Osteoblast (primary cell): ENCODE measurements around the gene GRM2. TPM values are rescaled to one million over a fixed set of nuclear protein-coding genes. Genes with fewer than 3 reads are reported as not detected.

Source experiments
- DNase-seq: peaks from one replicate; pipeline ENCODE4 v3.0.0; 2011; ENCODE audit warnings: low spot score, mixed read lengths; ENCODE audit not compliant: insufficient read length; ENCODE audit errors: missing footprints
- H2AFZ ChIP-seq: 2 replicates; pipeline ENCODE4 v1.6.0; 2011; ENCODE audit warnings: mild to moderate bottlenecking, low read length
- H3K27ac ChIP-seq: 2 replicates; pipeline ENCODE4 v1.5.1; 2011; ENCODE audit warnings: mild to moderate bottlenecking, low read depth, low read length, moderate library complexity
- H3K27me3 ChIP-seq: 2 replicates; pipeline ENCODE4 v1.6.0; 2012; ENCODE audit warnings: mild to moderate bottlenecking, control low read depth, inconsistent platforms, low read length, moderate library complexity; ENCODE audit not compliant: insufficient read depth
- H3K36me3 ChIP-seq: 2 replicates; pipeline ENCODE4 v1.5.1; 2011; ENCODE audit warnings: mild to moderate bottlenecking, low read length, control low read depth, moderate library complexity; ENCODE audit not compliant: insufficient read depth
- H3K4me1 ChIP-seq: 2 replicates; pipeline ENCODE4 v1.5.1; 2011; ENCODE audit warnings: mild to moderate bottlenecking, low read length, control low read depth, moderate library complexity; ENCODE audit not compliant: insufficient read depth
- H3K4me2 ChIP-seq: 2 replicates; pipeline ENCODE4 v1.6.0; 2011; ENCODE audit warnings: mild to moderate bottlenecking, low read length; ENCODE audit not compliant: insufficient read depth
- H3K4me3 ChIP-seq: fragments of 200-600 bp; sonication (generic); 3 replicates; pipeline ENCODE4 v1.5.1; 2012; ENCODE audit warnings: mild to moderate bottlenecking, low read length, inconsistent platforms; ENCODE audit not compliant: insufficient read depth
- H3K79me2 ChIP-seq: 2 replicates; pipeline ENCODE4 v1.6.0; 2012; ENCODE audit warnings: mild to moderate bottlenecking, low read length, control low read depth, inconsistent platforms; ENCODE audit not compliant: insufficient read depth
- H3K9me3 ChIP-seq: 2 replicates; pipeline ENCODE4 v1.5.1; 2011; ENCODE audit warnings: low read depth, low read length, control low read depth
- H4K20me1 ChIP-seq: 2 replicates; pipeline ENCODE4 v1.6.0; 2012; ENCODE audit warnings: mild to moderate bottlenecking, low read length, control low read depth; ENCODE audit not compliant: insufficient read depth
- total RNA-seq: library from RNA; depleted of rRNA; stranded (reverse); fragments of >200 nt; gene quantifications from 2 replicates; pipeline ENCODE4 v1.2.3, GENCODE V29; 2012
- TF ChIP-seq, protein P1 (sequence below): IDR thresholded peaks from 2 replicates; pipeline ENCODE4 v1.5.1; 2011; ENCODE audit warnings: mild to moderate bottlenecking, low read depth, low read length, moderate library complexity; ENCODE audit errors: extremely low read depth

The GRM2 gene
- total RNA-seq: under 0.01 TPM in 1 of 2 replicates, not detected in the other

DNA sequence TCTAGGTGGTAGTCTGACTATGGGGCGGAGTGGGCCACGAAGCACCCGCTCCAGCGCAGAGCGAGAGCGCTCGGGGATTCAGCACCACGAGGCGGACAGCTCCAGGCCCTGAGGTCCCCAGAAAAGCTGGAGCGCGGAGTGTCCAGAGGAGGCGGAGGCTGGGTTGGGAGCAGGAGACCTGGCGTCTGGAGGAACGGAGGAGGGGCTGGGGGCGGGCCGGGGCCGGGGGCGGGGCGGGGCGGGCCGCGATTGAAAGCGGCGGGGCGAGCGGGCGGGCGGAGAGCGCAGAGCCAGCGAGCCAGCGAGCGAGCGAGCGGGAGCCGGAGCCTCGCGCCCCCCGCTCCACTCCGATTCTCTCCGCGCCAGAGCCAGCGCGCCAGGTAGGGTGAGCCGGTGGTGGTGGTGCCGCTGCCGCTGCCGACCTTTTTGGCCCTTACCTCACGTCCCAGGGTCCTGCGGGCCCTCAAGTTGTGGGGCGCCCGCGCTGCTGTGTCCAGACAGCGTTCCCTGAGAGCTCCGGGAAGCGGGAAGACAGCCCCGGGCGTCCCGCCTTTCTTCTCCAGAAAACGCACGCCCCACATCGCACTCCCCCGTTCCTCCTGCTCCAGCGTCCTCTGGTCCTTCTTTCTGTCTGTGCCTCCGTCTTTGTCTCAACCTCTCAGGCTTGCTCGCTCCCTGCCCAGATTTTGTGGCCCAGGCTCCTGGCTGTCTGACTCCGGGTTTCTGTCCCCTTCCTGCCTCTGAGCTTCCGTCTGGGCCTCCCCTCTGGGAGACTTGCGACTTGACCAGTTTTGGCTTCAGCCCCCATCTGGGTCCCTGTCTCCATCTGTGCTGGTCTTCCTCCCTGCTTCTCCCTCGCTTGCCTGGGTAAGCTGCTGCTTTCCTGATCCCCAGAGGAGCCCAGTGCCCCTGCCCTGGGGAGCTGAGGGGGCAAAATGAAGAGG is at the start of gene GRM2:
Gene GRM2 (plus strand): TSS at position 281 of the 944 bp plus-strand sequence. CDS start 1,916 bp downstream, outside the sequence.
- Histone ChIP-seq H3K79me2 (no peaks in the 10 kb centered on the region), H3K4me3 (no peak within 1 kb of the TSS), H3K36me3 (no peaks in the 10 kb centered on the region), H3K4me1 (no peaks in the 10 kb centered on the region), H2AFZ (no peak within 1 kb of the TSS), H3K27me3 (peaks cover 10% of the 10 kb centered on the region), H3K4me2 (peak within 1 kb of the TSS; percentile 45), H4K20me1 (peaks cover 31% of the 10 kb centered on the region), H3K9me3 (no peaks in the 10 kb centered on the region), H3K27ac (no peak within 1 kb of the TSS)
- TF ChIP-seq, protein P1, sequence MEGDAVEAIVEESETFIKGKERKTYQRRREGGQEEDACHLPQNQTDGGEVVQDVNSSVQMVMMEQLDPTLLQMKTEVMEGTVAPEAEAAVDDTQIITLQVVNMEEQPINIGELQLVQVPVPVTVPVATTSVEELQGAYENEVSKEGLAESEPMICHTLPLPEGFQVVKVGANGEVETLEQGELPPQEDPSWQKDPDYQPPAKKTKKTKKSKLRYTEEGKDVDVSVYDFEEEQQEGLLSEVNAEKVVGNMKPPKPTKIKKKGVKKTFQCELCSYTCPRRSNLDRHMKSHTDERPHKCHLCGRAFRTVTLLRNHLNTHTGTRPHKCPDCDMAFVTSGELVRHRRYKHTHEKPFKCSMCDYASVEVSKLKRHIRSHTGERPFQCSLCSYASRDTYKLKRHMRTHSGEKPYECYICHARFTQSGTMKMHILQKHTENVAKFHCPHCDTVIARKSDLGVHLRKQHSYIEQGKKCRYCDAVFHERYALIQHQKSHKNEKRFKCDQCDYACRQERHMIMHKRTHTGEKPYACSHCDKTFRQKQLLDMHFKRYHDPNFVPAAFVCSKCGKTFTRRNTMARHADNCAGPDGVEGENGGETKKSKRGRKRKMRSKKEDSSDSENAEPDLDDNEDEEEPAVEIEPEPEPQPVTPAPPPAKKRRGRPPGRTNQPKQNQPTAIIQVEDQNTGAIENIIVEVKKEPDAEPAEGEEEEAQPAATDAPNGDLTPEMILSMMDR: no peak
- DNase-seq: peak; percentile 99

DNA sequence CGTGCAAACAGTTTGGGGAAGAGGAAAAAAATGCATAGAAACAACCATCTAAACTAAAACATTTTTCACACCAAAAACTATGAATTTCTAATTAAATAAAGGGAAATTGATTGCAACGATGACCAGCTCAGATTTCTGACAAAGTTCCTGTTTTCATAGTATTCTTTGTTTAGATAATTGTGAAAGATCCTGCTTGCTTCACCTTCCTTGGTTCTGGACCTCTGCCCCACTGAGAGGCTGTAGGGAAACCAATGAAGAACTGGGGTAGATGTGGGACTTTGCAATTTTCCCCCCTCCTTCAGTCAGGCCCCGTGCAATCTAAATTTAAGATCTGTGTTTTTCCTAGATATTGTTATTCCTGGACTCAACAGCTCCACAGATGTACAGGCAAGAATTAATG is 49.6 kb upstream of the GRM2 start:
- no peaks in the 10 kb centered on the region for H3K27me3 ChIP-seq
- no peak overlapping the region for H3K4me3 ChIP-seq
- no peaks in the 10 kb centered on the region for H4K20me1 ChIP-seq
- H3K4me1 ChIP-seq: no peaks in the 10 kb centered on the region
- no peaks in the 10 kb centered on the region for H3K9me3 ChIP-seq
- TF ChIP-seq, protein P1: no peak
- H3K4me2 ChIP-seq: no peak overlapping the region
- no peaks in the 10 kb centered on the region for H3K79me2 ChIP-seq
- no peak for DNase-seq
- no peak overlapping the region for H2AFZ ChIP-seq
- H3K27ac ChIP-seq: no peak overlapping the region
- peaks cover 40% of the 10 kb centered on the region for H3K36me3 ChIP-seq

DNA sequence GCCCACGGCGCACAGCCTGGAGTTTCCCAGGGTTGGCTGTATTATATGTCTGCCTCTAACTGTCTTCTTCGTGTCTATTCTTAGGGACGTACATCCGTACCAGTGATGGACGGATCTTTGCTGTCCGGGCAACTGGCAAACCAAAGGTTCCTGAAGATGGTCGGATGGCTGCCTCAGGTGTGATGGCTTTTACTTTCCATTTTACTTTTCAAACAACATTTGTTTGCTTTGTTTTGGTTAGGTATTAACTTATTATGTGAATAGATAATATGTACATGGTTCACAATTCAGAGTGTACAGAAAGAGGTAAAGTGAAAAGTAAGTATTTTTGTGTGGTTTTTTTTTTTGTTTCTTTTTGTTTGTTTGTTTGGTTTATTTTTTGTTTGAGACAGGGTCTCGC is 46.9 kb upstream of the GRM2 start:
- no peaks in the 10 kb centered on the region for H3K9me3 ChIP-seq
- H3K79me2 ChIP-seq: no peaks in the 10 kb centered on the region
- no peaks in the 10 kb centered on the region for H4K20me1 ChIP-seq
- TF ChIP-seq, protein P1: no peak
- no peak overlapping the region for H3K27ac ChIP-seq
- H2AFZ ChIP-seq: no peak overlapping the region
- peaks cover 54% of the 10 kb centered on the region for H3K36me3 ChIP-seq
- no peak for DNase-seq
- no peaks in the 10 kb centered on the region for H3K4me1 ChIP-seq
- no peaks in the 10 kb centered on the region for H3K27me3 ChIP-seq
- no peak overlapping the region for H3K4me3 ChIP-seq
- H3K4me2 ChIP-seq: no peak overlapping the region

DNA sequence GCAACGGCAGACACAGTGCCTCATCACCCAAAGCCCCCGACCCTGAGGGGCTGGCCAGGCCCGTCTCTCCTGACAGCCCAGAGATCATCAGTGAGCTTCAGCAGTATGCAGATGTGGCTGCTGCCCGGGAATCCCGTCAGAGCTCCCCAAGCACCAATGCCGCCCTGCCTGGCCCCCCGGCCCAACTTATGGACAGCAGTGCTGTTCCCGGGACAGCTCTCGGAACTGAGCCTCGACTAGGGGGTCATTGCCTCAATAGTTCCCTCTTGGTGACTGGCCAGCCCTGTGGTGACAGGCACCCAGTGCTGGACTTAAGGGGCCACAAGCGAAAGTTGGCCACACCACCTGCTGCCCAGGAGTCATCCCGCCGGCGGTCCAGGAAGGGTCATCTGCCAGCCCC is 44.4 kb upstream of the GRM2 start:
- no peaks in the 10 kb centered on the region for H3K4me1 ChIP-seq

More for the DNA sequence above, 44.4 kb upstream of the GRM2 start:
- no peak for DNase-seq
- TF ChIP-seq, protein P1: no peak
- no peaks in the 10 kb centered on the region for H3K79me2 ChIP-seq
- no peak overlapping the region for H2AFZ ChIP-seq
- H3K27me3 ChIP-seq: no peaks in the 10 kb centered on the region
- H3K4me3 ChIP-seq: no peak overlapping the region
- H3K4me2 ChIP-seq: no peak overlapping the region
- no peaks in the 10 kb centered on the region for H4K20me1 ChIP-seq
- H3K9me3 ChIP-seq: no peaks in the 10 kb centered on the region
- H3K27ac ChIP-seq: no peak overlapping the region
- peaks cover 37% of the 10 kb centered on the region for H3K36me3 ChIP-seq
